ENCODE measurements around the gene NUCB1. TPM values are rescaled to one million over a fixed set of nuclear protein-coding genes. Genes with fewer than 3 reads are reported as not detected.

The NUCB1 gene
- total and polyA plus RNA-seq, 9 of the 15 experiments (the other 6 are each of a cell fraction or from before 2014, with no cell fraction given): 3.1 to 153 (median 71.7) TPM

DNA sequence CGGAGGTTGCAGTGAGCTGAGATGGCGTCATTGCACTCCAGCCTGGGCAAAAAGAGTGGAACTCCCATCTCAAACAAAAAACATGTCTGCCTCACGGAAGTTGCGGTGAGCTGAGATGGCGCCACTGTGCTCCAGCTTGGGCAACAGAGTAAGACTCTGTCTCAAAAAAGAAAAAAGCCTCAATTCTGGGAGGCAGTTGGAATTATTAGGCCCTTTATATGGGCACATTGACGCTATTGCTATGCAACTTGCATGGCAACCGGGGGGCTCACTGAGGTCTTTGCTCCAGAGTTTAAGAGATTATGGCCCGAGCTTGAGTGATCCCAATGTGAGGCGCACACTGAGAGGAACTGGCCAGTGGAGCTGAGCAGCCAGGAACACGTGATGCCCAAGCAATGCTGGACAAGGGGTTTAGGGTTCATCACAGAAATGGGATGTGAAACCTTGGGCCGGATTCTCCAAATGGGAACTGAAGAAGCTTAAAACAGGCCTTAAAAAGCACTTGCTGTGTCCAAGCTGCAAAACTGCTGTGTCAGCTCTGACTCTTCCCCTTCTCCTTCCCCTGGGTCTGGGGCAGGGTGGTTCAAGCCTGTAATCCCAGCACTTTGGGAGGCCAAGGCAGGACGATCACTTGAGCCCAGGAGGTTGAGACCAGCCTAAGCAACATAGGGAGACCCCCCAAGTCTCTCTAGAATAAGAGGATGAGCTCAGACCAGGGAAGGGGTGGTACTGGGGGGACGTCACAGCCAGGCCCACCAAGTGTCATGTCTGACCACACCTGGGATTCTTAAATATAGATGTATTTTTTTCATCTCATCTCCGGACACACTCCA lies 67.5 kb downstream of the NUCB1 start (continued):
- TF ChIP-seq, protein P1, sequence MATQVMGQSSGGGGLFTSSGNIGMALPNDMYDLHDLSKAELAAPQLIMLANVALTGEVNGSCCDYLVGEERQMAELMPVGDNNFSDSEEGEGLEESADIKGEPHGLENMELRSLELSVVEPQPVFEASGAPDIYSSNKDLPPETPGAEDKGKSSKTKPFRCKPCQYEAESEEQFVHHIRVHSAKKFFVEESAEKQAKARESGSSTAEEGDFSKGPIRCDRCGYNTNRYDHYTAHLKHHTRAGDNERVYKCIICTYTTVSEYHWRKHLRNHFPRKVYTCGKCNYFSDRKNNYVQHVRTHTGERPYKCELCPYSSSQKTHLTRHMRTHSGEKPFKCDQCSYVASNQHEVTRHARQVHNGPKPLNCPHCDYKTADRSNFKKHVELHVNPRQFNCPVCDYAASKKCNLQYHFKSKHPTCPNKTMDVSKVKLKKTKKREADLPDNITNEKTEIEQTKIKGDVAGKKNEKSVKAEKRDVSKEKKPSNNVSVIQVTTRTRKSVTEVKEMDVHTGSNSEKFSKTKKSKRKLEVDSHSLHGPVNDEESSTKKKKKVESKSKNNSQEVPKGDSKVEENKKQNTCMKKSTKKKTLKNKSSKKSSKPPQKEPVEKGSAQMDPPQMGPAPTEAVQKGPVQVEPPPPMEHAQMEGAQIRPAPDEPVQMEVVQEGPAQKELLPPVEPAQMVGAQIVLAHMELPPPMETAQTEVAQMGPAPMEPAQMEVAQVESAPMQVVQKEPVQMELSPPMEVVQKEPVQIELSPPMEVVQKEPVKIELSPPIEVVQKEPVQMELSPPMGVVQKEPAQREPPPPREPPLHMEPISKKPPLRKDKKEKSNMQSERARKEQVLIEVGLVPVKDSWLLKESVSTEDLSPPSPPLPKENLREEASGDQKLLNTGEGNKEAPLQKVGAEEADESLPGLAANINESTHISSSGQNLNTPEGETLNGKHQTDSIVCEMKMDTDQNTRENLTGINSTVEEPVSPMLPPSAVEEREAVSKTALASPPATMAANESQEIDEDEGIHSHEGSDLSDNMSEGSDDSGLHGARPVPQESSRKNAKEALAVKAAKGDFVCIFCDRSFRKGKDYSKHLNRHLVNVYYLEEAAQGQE (IDR thresholded peaks at IDR 0.05; ENCODE audit: borderline replicate concordance): peak; percentile 65
- TF ChIP-seq, protein P1 (CRISPR knock-in tag; IDR thresholded peaks at IDR 0.05; ENCODE audit: low read depth): peak; percentile 78
- TF ChIP-seq, protein P2, sequence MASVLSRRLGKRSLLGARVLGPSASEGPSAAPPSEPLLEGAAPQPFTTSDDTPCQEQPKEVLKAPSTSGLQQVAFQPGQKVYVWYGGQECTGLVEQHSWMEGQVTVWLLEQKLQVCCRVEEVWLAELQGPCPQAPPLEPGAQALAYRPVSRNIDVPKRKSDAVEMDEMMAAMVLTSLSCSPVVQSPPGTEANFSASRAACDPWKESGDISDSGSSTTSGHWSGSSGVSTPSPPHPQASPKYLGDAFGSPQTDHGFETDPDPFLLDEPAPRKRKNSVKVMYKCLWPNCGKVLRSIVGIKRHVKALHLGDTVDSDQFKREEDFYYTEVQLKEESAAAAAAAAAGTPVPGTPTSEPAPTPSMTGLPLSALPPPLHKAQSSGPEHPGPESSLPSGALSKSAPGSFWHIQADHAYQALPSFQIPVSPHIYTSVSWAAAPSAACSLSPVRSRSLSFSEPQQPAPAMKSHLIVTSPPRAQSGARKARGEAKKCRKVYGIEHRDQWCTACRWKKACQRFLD (CRISPR knock-in tag; IDR thresholded peaks at IDR 0.05): peak; percentile 72; the same call in 1 of the 2 replicates
- TF ChIP-seq POLR2G (IDR thresholded peaks at IDR 0.05; ENCODE audit: low read depth, low read length) (peak; percentile 73; the same call in 1 of the 2 replicates), SRF (CRISPR knock-in tag; IDR thresholded peaks at IDR 0.05) (peak; percentile 25 to 40; a peak in 2 of 4 replicates), MAFK (IDR thresholded peaks at IDR 0.05; ENCODE audit: low read length) (peak; percentile 98), TARDBP (IDR thresholded peaks at IDR 0.05) (no peak; the same call in 1 of the 2 replicates), SMC3 (conservative IDR thresholded peaks at IDR 0.05; ENCODE audit: insufficient read depth, low read depth, low read length) (no peak), TGIF2 (CRISPR knock-in tag; IDR thresholded peaks at IDR 0.05) (no peak), ZNF431 (CRISPR knock-in tag; IDR thresholded peaks at IDR 0.05) (no peak), ERF (CRISPR knock-in tag; IDR thresholded peaks at IDR 0.05) (peak; percentile 71), MYNN (IDR thresholded peaks at IDR 0.05) (peak; percentile 75), MYNN (CRISPR knock-in tag; IDR thresholded peaks at IDR 0.05) (no peak), PRPF4 (IDR thresholded peaks at IDR 0.05; ENCODE audit: insufficient read depth, low read depth, low read length, poor library complexity, severe bottlenecking) (no peak), ZNF778 (CRISPR knock-in tag; IDR thresholded peaks at IDR 0.05) (no peak), POLR3A (IDR thresholded peaks at IDR 0.05; ENCODE audit: borderline replicate concordance, extremely low read depth, insufficient read depth, insufficient read length) (no peak)
- TF ChIP-seq, protein P3, sequence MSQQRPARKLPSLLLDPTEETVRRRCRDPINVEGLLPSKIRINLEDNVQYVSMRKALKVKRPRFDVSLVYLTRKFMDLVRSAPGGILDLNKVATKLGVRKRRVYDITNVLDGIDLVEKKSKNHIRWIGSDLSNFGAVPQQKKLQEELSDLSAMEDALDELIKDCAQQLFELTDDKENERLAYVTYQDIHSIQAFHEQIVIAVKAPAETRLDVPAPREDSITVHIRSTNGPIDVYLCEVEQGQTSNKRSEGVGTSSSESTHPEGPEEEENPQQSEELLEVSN (IDR thresholded peaks at IDR 0.05; ENCODE audit: borderline replicate concordance in 1 of 2, extremely low read depth in 1 of 2, insufficient read depth in 1 of 2, insufficient read length in 1 of 2, low read depth in 1 of 2, low read length in 1 of 2, poor library complexity in 1 of 2, severe bottlenecking in 1 of 2): peak in 1 of 2 experiments; percentile 28
